ENCODE measurements around the gene ADM5.
A peak's percentile ranks its signal among the peaks of the same experiment; 100 is the strongest.

ADM5 gene

GRCh38 chr19:49680421-49681351 lies 8.7 kb upstream of the ADM5 start:
- DNase-seq (ENCODE audit: low read depth), result peak; percentile 95

GRCh38 chr19:49681830-49682229 lies 7.6 kb upstream of the ADM5 start:
- DNase-seq (ENCODE audit: low read depth), result no peak

DNA sequence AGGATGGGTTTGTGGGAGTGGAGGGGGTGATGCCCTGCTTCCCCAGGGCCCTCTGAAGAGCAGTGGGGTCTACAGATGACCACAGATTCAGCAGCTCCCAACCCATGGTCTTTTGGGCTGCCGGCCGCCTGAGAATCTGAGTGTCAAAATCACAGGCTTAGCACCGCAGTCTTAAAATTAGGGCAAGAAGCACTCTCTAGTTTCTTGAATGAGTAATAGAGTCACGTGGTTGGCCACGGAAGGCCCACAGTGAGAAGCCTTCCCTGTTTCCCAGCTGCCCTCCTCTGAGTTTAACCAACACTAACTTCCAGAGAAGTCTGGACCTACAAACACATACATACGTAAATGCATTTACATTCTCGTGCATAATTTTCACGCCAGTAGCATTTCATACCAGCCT lies 7.1 kb upstream of the ADM5 start:
- no peak for DNase-seq (ENCODE audit: low read depth)

DNA sequence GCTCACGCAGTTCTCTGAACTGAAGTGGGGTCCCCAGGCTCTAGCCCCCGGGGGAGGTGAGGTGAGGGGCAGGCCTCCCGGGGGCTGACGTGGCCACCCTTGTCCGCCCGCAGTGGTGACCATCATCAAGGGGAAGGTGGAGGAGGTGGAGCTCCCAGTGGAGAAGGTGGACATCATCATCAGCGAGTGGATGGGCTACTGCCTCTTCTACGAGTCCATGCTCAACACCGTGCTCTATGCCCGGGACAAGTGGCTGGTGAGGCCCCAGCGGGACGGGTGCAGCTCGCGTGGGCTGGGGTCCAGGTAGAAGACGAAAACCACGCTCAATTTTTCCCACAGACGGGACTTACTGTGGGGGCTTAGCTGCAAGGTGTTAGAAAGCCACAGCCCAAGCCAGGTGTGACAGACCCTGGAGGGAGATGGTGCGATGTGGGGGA lies 5.6 kb upstream of the ADM5 start:
- DNase-seq (ENCODE audit: low read depth), result no peak

- DNase-seq (ENCODE audit: low read depth), result no peak
Measured at GRCh38 chr19:49684251-49684982, 5.0 kb upstream of the ADM5 start.

DNA sequence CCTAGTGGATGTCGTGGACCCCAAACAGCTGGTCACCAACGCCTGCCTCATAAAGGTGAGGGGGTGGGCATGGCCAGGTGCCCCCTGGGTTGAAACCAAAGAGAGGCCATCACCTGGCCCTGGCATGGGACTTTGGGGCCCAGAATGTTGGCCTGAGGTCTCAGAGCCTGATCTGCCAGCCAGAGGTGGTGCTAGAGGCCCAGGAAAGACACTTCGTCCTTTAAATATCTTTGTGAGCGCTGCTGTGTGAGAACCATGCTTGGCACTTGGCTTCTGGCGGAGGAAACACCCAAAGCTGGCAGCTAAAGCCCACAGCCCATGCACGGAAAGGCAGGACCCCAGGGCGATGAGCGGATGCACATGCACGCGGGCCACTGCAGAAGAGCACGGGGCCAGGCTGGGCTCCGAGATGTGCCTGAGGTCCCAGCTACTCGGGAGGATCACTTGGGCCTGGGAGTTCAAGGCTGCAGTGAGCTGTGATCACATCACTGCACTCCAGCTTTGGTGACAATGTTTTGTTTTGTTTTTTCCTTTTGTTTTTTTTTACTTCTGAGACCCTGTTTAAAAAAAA lies 4.3 kb upstream of the ADM5 start:
- DNase-seq (ENCODE audit: low read depth), result no peak

DNA sequence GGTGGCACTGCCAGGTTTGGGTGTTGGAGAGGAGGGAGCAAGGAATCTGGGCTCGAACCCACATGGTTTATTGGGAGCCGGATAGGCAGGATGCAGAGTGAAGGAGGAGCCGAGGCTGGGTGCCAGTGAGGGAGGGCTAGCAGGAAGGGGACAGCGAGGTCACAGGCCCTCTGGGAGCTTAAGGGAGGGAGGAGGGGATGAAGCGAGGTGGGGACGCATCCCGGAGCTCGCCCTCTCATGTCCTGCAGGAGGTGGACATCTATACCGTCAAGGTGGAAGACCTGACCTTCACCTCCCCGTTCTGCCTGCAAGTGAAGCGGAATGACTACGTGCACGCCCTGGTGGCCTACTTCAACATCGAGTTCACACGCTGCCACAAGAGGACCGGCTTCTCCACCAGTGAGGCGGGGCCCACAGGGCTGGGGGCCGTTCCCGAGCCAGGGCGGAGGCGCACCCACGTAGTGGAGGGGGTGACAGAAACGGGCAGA lies 3.5 kb upstream of the ADM5 start:
- no peak for DNase-seq (ENCODE audit: low read depth)

- no peak for DNase-seq (ENCODE audit: low read depth)
Measured at GRCh38 chr19:49686503-49687088, 2.8 kb upstream of the ADM5 start.

DNA sequence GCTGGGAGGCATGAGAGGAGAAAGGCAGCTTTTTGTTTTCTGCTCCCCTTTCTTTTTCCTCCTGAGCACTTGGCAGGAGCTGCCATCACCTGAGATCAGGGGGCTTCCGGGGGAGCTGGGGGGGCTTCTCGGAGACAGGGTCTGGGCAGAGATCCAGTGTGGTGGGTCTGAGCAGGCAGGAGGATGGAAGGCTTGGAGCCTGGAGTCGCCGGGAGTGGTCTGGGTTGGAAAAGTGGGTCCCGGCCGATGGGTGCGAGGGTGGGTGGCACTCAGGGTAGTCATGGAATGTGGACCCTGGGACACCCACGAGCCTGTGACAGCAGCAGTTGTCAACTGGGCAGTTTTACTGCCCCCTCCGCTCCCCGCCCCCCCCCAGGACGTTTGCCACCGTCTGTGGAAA lies 2.2 kb upstream of the ADM5 start:
- no peak for DNase-seq (ENCODE audit: low read depth)

DNA sequence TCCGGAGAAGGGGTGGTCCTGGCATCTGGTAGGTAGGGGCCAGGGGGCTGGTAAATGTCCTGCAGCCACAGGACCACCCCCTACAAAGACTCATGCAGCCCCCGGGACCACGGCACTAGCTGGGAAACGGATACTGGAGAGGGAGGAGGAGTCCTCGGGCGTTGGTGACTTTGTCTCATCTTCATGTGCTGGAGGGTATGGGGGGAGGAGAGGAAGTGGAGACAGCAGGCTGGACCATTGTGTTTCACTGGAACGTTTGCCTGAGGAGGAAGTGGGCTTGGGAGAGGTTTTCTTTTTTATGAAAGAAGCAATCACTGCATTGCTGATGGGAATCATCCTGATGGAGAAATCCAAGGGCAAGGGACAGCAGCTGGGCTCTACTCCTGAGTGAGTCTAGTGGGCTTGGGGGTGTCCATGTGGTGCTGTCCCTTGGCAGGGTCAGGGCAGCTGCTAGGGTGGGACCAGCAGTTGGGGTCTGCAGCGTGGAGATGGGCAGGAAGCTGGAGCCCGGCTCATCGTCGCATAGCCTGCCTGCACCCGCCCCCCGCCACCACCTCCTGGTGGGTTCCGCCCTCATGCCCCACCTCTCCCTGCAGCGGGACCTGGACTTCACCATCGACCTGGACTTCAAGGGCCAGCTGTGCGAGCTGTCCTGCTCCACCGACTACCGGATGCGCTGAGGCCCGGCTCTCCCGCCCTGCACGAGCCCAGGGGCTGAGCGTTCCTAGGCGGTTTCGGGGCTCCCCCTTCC lies 1.7 kb upstream of the ADM5 start:
- no peak for DNase-seq (ENCODE audit: low read depth)

DNA sequence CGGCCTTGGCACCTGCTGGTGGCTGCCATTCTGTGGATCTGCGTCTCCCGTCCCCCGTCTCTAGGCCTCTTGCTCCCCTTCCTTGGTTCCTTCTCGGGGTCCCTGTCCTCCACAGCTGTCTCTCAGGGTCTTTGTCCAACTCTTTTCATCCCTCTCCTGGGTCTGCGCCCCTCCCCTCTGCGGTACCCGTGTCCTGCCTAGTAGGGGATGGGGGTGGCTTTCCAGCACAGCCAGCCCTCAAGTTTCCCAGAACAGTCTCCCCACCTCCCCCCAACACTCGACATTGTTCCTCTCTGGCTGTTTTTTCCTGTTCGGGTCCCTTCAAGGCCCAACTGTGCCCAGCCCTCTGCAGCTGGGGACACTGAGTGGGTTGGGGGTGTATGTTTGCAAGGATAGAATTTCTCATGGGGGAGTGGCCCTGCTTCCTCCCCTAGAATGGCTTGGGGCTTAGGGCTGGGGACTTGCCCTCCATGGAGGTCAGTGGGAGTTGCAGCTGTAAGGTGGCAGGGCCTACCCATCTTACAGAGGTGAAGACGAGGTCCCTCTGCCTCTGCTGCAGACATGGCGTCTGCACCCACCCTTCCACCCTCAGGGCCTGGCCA lies 762 bp upstream of the ADM5 start:
- no peak for DNase-seq (ENCODE audit: low read depth)

DNA sequence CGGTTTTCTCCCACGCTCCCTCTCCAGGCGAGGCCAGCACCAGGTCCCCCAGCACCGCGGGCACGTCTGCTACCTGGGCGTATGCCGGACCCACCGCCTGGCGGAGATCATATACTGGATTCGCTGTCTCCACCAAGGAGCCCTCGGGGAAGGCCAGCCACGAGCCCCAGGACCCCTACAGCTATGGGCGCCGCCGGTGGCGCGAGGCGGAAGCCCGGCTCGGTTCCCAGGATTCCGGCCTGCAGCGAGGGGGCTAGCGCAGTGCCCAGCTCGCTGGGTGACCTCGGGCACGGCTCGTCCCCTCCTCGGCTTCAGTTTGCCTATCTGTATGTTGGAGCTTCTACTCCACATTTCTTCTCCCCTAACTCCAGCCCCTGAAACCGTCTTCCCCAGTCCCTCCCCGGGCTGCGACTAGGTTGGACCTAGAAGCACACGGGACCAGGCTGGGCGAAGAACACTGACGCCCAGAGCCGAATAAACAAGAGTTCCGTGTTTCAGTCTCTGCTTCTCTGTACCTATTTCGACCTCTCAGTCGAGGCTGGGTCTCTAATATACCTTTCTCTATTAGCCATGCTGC lies 773 bp downstream of the ADM5 start:
- no peak for DNase-seq (ENCODE audit: low read depth)

GRCh38 chr19:49690656-49691242 lies 1.4 kb downstream of the ADM5 start, which contains the start of gene CPT1C:
Gene CPT1C (plus strand): TSS chr19:49691116. CDS start chr19:49692253, 1,137 bp downstream.
- peak; percentile 49 for DNase-seq (ENCODE audit: low read depth)

DNA sequence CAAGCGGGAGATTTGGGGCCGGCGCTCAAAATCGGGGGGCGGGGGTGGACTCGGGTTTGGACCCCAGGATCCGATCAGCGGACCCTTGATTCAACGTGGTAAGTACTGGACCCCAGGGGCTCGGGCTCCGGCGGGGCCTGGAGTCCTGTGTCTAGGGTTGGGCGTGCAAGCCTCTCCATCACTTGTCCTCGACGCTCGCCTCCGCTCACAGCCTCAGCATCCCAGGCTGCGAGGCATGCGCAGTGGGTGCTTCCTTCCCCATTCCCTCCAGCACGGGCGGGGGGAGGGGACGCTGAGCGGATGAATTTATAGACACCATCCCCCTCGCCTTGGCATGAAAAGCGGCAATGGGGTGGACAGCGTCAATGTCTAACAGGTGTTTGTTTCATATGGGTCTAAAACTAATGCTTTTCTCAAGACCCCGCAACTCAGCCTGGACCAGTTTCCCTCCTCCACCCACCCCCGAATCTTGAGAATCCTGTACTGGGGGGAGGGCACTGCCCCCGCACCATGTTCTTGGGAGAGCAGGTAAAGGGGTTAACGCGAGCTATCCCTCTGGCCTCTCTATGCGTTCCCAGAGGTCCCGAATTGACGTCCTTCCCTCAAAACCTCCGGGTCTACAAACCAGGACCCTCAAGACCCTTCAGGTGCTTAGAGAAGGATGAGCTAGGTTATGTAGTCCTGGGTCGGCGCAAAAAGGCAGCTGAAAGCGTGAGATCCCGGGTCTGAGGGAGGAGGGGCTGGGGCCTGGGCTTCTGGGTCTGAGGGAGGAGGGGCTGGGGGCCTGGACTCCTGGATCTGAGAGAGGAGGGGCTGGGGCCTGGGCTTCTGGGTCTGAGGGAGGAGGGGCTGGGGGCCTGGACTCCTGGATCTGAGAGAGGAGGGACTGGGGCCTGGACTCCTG lies 2.1 kb downstream of the ADM5 start:
- DNase-seq (ENCODE audit: low read depth), result no peak

GRCh38 chr19:49692147-49692506 lies 2.7 kb downstream of the ADM5 start:
- no peak for DNase-seq (ENCODE audit: low read depth)

GRCh38 chr19:49696115-49696514 lies 6.7 kb downstream of the ADM5 start:
- no peak for DNase-seq (ENCODE audit: low read depth)

DNA sequence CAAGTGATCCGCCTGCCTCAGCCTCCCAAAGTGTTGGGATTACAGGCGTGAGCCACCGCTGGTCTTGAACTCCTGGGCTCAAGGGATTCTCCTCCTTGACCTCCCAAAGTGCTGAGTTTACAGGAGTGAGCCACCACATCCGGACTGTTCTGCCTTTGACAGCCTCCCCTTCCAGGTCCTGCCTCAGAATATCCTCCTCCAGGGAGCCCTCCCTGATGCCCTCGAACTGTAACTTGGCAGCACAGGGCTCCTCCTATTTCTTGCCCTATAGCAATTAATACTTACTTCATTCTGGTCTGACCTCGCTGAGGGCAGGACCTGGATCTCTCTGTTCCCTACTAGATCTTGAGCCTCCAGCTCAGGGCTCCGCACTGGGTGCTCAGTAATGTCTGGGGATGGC lies 7.5 kb downstream of the ADM5 start:
- no peak for DNase-seq (ENCODE audit: low read depth)

DNA sequence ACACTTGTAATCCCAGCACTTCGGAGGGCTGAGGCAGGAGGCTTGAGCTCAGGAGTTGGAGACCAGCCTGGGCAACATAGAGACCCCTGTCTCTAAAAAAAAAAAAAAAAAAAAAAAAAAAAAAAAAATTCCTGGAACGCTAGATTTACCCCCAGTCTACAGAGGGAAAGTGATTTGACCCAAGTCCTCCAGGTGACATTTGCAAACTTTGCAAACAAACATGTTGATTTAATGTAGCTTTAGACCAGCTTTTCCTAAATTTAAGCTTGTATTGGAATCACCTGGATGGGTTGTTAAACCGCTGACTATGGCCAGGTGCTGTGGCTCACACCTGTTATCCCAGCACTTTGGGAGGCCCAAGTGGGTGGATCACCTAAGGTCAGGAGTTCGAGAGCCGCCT lies 10.0 kb downstream of the ADM5 start:
- no peak for DNase-seq (ENCODE audit: low read depth)

DNA sequence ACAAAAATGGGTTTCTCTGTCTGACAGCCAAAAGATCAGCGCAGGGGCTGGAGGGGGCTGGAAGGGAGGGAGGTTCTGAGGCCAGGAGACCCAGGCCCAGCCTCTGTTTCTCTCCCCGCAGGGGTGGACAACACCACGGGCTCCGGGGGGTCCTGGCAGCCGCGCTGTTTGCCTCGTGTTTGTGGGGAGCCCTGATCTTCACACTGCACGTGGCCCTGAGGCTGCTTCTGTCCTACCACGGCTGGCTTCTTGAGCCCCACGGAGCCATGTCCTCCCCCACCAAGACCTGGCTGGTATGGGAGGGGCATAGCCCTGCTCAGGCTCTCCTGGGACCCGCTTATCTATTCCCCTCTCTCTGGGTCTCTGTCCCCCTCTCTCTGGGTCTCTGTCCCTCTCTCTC lies 11.2 kb downstream of the ADM5 start:
- DNase-seq (ENCODE audit: low read depth), result no peak
